Calu3 (cell line): ENCODE results near the gene PNKD. TPM values are rescaled to one million over a fixed set of nuclear protein-coding genes. Genes with fewer than 3 reads are reported as not detected.
"Not testable (repeated sequence)": the region's sequence is repeated elsewhere in the genome, so short reads cannot be mapped to it uniquely, and the experiment has no call there.

ENCODE experiments used
- BruUV-seq: library from RNA; stranded (reverse); fragments of 400-500 nt; replicated peaks from 2 replicates; lab custom pipeline; 2021; lab: Mats Ljungman, UMichigan
- CTCF ChIA-PET: fragments of 300-600 bp; sonication (Branson Sonifier 250); formaldehyde crosslinking; loops from one replicate; lab custom pipeline; 2022; ENCODE audit warnings: antibody characterized with exemption; lab: Charles Lee
- DNase-seq: peaks from one replicate; pipeline ENCODE4 v3.0.0; 2022
- H3K27ac Mint-ChIP-seq: one replicate; pipeline ENCODE4 v1.8.0; 2022; ENCODE audit warnings: mixed read lengths; ENCODE audit not compliant: unreplicated experiment
- H3K27me3 Mint-ChIP-seq: one replicate; pipeline ENCODE4 v1.8.0; 2022; ENCODE audit warnings: mixed read lengths; ENCODE audit not compliant: unreplicated experiment
- H3K36me3 Mint-ChIP-seq: one replicate; pipeline ENCODE4 v1.8.0; 2022; ENCODE audit warnings: mild to moderate bottlenecking, moderate library complexity, mixed read lengths; ENCODE audit not compliant: insufficient read depth, unreplicated experiment
- H3K4me1 Mint-ChIP-seq: one replicate; pipeline ENCODE4 v1.8.0; 2022; ENCODE audit warnings: mild to moderate bottlenecking, low read depth, mixed read lengths; ENCODE audit not compliant: unreplicated experiment
- H3K4me3 Mint-ChIP-seq: one replicate; pipeline ENCODE4 v1.8.0; 2022; ENCODE audit warnings: mild to moderate bottlenecking, low read depth, moderate library complexity, mixed read lengths; ENCODE audit not compliant: unreplicated experiment
- H3K9me3 Mint-ChIP-seq: one replicate; pipeline ENCODE4 v1.8.0; 2022; ENCODE audit warnings: low read depth, mixed read lengths; ENCODE audit not compliant: unreplicated experiment
- intact Hi-C: fragments of 100-400 bp; cut with micrococcal nuclease; formaldehyde crosslinking; loops from one replicate; pipeline ENCODE4 v1.10.0; 2022; ENCODE audit not compliant: unreplicated experiment
- total RNA-seq: library from RNA; stranded (reverse); gene quantifications from 2 replicates; pipeline ENCODE4 v1.2.3, GENCODE V29; 2022
- TF ChIP-seq, protein P1 (sequence below): fragments of 200-600 bp; IDR thresholded peaks from one replicate; pipeline ENCODE4 v1.8.0; 2022; ENCODE audit warnings: antibody characterized with exemption; ENCODE audit not compliant: unreplicated experiment

The PNKD gene
- total RNA-seq, 1 experiment from 2014 or later: 46.8 TPM

DNA sequence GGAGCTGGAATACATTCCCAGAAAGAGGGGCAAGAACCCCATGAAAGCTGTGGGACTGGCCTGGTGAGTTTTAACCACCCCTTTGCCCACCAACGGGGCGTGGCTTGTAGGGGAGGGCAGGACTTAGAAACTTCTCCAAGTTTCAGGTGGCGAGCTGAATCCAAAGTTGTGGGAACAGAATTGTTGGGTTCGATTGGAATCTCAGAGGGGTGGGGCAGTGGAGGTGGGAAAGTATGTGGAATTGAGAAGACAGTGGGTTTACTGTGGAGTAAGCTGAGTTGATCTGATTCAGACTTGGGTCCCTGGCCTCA lies 1.1 kb downstream of the PNKD start:
- CTCF ChIA-PET: interaction anchor here (0.6 to 4.1 kb wide), 8 partner anchors 13 to 125 kb away, joined by 3 to 54 read pairs (median 4); partner anchors contain the start of gene CATIP
- TF ChIP-seq, protein P1, sequence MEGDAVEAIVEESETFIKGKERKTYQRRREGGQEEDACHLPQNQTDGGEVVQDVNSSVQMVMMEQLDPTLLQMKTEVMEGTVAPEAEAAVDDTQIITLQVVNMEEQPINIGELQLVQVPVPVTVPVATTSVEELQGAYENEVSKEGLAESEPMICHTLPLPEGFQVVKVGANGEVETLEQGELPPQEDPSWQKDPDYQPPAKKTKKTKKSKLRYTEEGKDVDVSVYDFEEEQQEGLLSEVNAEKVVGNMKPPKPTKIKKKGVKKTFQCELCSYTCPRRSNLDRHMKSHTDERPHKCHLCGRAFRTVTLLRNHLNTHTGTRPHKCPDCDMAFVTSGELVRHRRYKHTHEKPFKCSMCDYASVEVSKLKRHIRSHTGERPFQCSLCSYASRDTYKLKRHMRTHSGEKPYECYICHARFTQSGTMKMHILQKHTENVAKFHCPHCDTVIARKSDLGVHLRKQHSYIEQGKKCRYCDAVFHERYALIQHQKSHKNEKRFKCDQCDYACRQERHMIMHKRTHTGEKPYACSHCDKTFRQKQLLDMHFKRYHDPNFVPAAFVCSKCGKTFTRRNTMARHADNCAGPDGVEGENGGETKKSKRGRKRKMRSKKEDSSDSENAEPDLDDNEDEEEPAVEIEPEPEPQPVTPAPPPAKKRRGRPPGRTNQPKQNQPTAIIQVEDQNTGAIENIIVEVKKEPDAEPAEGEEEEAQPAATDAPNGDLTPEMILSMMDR: no peak
- no peaks in the 10 kb centered on the region for H3K27me3 Mint-ChIP-seq
- TSS peak; percentile 10 for BruUV-seq
- H3K27ac Mint-ChIP-seq: peak overlapping the region; percentile 69
- H3K9me3 Mint-ChIP-seq: no peaks in the 10 kb centered on the region
- H3K4me1 Mint-ChIP-seq: peaks cover 31% of the 10 kb centered on the region
- DNase-seq: peak; percentile 54
- peak overlapping the region; percentile 76 for H3K4me3 Mint-ChIP-seq
- peaks cover 81% of the 10 kb centered on the region for H3K36me3 Mint-ChIP-seq
- intact Hi-C loops: loop anchor here (5.0 kb wide), 1 partner anchor 126 kb away; the partner anchor contains the start of gene CTDSP1

DNA sequence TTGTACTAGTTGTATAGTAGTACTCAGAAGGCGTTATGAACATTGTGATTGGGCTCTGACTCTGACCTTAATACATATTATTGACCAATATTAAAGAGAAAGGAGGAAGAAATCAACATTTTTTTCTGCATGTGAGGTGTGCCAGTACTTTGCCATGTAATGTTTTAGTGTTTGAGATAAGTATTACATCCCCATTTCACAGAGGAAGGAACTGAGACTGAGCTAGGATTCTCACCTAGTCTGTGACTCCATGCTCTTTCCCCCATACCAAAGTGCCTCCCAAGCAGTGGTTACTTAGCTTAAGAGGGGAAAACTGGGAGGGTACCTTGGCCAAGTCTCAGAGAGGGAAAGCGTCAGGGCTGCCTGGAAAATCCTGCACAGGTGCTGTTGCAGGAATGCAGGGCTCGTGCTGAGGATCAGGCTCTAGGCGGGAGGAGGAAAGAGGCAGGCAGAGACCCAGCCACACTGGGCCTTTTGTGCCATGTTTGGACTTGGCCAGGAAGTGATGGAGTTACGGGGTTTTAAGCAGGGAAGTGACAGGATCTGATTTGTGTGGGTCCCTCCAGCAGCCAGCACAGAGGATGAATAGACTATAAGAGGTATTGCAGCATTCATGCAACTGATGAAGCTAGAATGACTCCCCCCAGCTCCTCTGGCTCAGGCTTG lies 1.7 kb downstream of the PNKD start:
- H3K36me3 Mint-ChIP-seq: peaks cover 81% of the 10 kb centered on the region
- CTCF ChIA-PET: interaction anchor here (0.6 to 4.1 kb wide), 9 partner anchors 10 to 124 kb away, joined by 3 to 54 read pairs (median 11); partner anchors contain the start of gene CATIP
- intact Hi-C loops: loop anchor here (2.0 to 5.0 kb wide), 2 partner anchors 19 to 125 kb away; partner anchors contain the start of gene CTDSP1

DNA sequence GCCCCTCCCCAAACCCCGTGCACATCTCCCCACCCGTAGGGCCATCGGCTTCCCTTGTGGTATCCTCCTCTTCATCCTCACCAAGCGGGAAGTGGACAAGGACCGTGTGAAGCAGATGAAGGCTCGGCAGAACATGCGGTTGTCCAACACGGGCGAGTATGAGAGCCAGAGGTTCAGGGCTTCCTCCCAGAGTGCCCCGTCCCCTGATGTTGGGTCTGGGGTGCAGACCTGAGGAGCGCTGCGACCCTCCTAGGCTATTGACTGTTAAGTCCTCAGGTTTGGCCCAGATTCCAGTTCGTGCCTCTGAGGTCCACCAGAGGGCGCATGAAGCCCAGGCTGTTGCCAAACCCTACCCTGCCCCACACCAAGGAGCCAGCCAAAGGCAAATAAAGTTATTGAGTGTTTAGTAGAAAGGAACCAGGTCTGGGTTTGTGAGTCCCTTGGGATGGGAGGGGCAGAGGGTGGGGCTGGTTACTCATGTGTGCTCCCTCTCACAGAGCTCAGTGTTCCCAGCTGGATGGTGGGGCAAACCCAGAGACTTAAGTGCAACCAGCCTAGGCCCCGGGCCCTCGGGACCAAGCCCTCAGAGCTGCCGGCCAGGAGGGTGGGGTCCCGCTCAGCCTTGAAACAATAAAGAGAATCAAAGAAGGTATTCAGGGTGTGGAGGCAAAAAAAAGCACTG lies 2.4 kb downstream of the PNKD start:
- Mint-ChIP-seq H3K4me3 (no peak overlapping the region), H3K27ac (peak overlapping the region; percentile 25), H3K36me3 (peaks cover 81% of the 10 kb centered on the region), H3K4me1 (peaks cover 31% of the 10 kb centered on the region), H3K27me3 (no peaks in the 10 kb centered on the region), H3K9me3 (no peaks in the 10 kb centered on the region)
- intact Hi-C loops: loop anchor here (2.0 to 5.0 kb wide), 2 partner anchors 18 to 125 kb away; partner anchors contain the start of gene CTDSP1
- CTCF ChIA-PET: interaction anchor here (0.5 to 4.1 kb wide), 16 partner anchors 10 to 435 kb away, joined by 3 to 54 read pairs (median 6); partner anchors contain the start of gene CATIP
- TF ChIP-seq, protein P1: peak; percentile 81
- DNase-seq: peak; percentile 91
- BruUV-seq: no TSS peak

More for the DNA sequence above, 1.7 kb downstream of the PNKD start:
- H3K27me3 Mint-ChIP-seq: no peaks in the 10 kb centered on the region
- BruUV-seq: no TSS peak
- H3K27ac Mint-ChIP-seq: peak overlapping the region; percentile 69
- H3K4me3 Mint-ChIP-seq: peak overlapping the region; percentile 76
- peaks cover 31% of the 10 kb centered on the region for H3K4me1 Mint-ChIP-seq
- H3K9me3 Mint-ChIP-seq: no peaks in the 10 kb centered on the region
- DNase-seq: no peak
- TF ChIP-seq, protein P1: no peak

DNA sequence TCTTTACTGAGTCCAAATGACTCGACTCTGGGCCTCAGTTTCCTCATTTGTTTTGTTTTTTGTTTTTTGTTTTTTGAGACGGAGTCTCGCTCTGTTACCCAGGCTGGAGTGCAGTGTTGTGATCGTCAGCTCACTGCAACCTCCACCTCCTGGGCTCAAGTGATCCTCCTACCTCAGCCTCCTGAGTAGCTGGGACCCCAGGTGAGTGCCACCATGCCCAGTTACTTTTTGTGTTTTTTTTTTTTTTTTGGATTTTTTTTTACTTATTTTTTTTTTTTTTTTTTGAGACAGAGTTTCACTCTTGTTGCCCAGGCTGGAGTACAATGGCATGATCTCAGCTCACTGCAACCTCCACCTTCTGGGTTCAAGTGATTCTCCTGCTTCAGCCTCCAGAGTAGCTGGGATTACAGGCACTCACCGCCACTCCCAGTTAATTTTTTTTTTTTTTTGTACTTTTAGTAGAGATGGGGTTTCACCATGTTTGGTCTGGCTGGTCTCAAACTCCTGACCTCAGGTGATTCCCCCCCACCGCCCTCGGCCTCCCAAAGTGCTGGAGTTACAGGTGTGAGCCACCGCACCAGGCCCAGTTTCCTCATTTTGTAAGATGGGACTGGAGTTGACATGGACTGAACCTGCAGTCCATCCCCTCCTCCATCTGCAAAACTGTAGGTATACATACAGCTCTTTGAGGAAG lies 3.0 kb downstream of the PNKD start:
- Mint-ChIP-seq H3K36me3 (peaks cover 82% of the 10 kb centered on the region), H3K4me3 (peak overlapping the region; percentile 33), H3K4me1 (peaks cover 31% of the 10 kb centered on the region), H3K27ac (peak overlapping the region; percentile 55)
- intact Hi-C loops: loop anchor here (2.0 to 5.0 kb wide), 2 partner anchors 17 to 124 kb away; partner anchors contain the start of gene CTDSP1
- H3K9me3 Mint-ChIP-seq, H3K27me3 Mint-ChIP-seq, BruUV-seq, DNase-seq: not testable (repeated sequence)
- CTCF ChIA-PET: interaction anchor here (0.5 to 4.1 kb wide), 17 partner anchors 9 to 434 kb away, joined by 3 to 54 read pairs (median 6); partner anchors contain the start of gene CATIP
